IMR-90 (cell line): ENCODE data around the gene ADAMTSL4. TPM values are rescaled to one million over a fixed set of nuclear protein-coding genes. Genes with fewer than 3 reads are reported as not detected.

Experiments used
- ATAC-seq: fragments of 200-7000 bp; cut with Tn5 transposase; 2 replicates; pipeline ENCODE4 v1.9.1; 2020; ENCODE audit warnings: low read depth, mild to moderate bottlenecking, moderate library complexity
- BruUV-seq: library from RNA; stranded (reverse); fragments of 400-500 nt; replicated peaks from 2 replicates; lab custom pipeline; 2021; lab: Mats Ljungman, UMichigan
- CTCF ChIA-PET: fragments of 300-600 bp; formaldehyde crosslinking; extraction: SDS; loops from one replicate; lab custom pipeline; 2021; ENCODE audit warnings: antibody characterized with exemption; lab: Yijun Ruan, JAX
- POLR2A ChIA-PET: fragments of 300-600 bp; sonication (Branson Sonifier 250); formaldehyde crosslinking; loops from one replicate; lab custom pipeline; 2022; ENCODE audit warnings: antibody characterized with exemption; ENCODE audit not compliant: unreplicated experiment; lab: Charles Lee
- DNase-seq: peaks from one replicate; pipeline ENCODE4 v3.0.0; 2013
- H2AFZ ChIP-seq: replicated peaks from 2 replicates; pipeline ENCODE3; 2013; ENCODE audit warnings: low read length, mild to moderate bottlenecking; ENCODE audit not compliant: poor library complexity
- H2AK5ac ChIP-seq: 2 replicates; pipeline ENCODE4 v1.6.1; 2013; ENCODE audit warnings: low read depth, low read length, inconsistent platforms
- H2AK9ac ChIP-seq: replicated peaks from 2 replicates; pipeline ENCODE3; 2013; ENCODE audit warnings: mild to moderate bottlenecking, low read depth, low read length, moderate library complexity; ENCODE audit not compliant: poor library complexity
- H2BK120ac ChIP-seq: 2 replicates; pipeline ENCODE4 v1.6.1; 2013; ENCODE audit warnings: low read depth, low read length, inconsistent platforms
- H2BK15ac ChIP-seq: 3 replicates; pipeline ENCODE4 v1.6.1; 2013; ENCODE audit warnings: low read depth, low read length, inconsistent platforms
- H2BK20ac ChIP-seq: 2 replicates; pipeline ENCODE4 v1.6.1; 2013; ENCODE audit warnings: low read depth, mild to moderate bottlenecking, inconsistent platforms, low read length, moderate library complexity
- H2BK5ac ChIP-seq: 2 replicates; pipeline ENCODE4 v1.6.1; 2013; ENCODE audit warnings: mild to moderate bottlenecking, low read depth, low read length, inconsistent platforms; ENCODE audit not compliant: poor library complexity, severe bottlenecking
- H3K14ac ChIP-seq: replicated peaks from 2 replicates; pipeline ENCODE4 v1.6.1; 2013; ENCODE audit warnings: low read depth, low read length, inconsistent platforms
- H3K18ac ChIP-seq: 2 replicates; pipeline ENCODE4 v1.6.1; 2013; ENCODE audit warnings: low read depth, low read length, control low read depth
- H3K23ac ChIP-seq: 2 replicates; pipeline ENCODE4 v1.6.1; 2013; ENCODE audit warnings: low read depth, low read length, inconsistent platforms
- H3K27ac ChIP-seq: 2 replicates; pipeline ENCODE4 v1.5.1; 2013; ENCODE audit warnings: mild to moderate bottlenecking, control low read depth, low read length; ENCODE audit not compliant: insufficient read depth
- H3K27me3 ChIP-seq: 2 replicates; pipeline ENCODE4 v1.6.1; 2013; ENCODE audit warnings: low read length; ENCODE audit not compliant: control insufficient read depth, insufficient read depth
- H3K36me3 ChIP-seq: 2 replicates; pipeline ENCODE4 v1.6.1; 2013; ENCODE audit warnings: low read length, mixed read lengths; ENCODE audit not compliant: control insufficient read depth, insufficient read depth
- H3K4ac ChIP-seq: 2 replicates; pipeline ENCODE4 v1.6.1; 2013; ENCODE audit warnings: low read depth, low read length, inconsistent platforms
- H3K4me1 ChIP-seq: 2 replicates; pipeline ENCODE4 v1.6.1; 2013; ENCODE audit warnings: low read length, mixed read lengths; ENCODE audit not compliant: control insufficient read depth, insufficient read depth
- H3K4me2 ChIP-seq: 2 replicates; pipeline ENCODE4 v1.6.1; 2013; ENCODE audit warnings: low read depth, mild to moderate bottlenecking, control low read depth, low read length, moderate library complexity
- H3K4me3 ChIP-seq: 2 replicates; pipeline ENCODE4 v1.5.1; 2013; ENCODE audit warnings: low read depth, mild to moderate bottlenecking, control low read depth, low read length, moderate library complexity; ENCODE audit not compliant: insufficient read depth
- H3K56ac ChIP-seq: 2 replicates; pipeline ENCODE4 v1.6.1; 2013; ENCODE audit warnings: low read length, inconsistent platforms; ENCODE audit not compliant: insufficient read depth; ENCODE audit errors: extremely low read depth
- H3K79me1 ChIP-seq, 2 experiments: 2 replicates each; pipeline ENCODE4 v1.6.1; 2013; ENCODE audit warnings: low read length in 2 of 2, inconsistent platforms in 1 of 2, low read depth in 1 of 2
- H3K9ac ChIP-seq: 2 replicates; pipeline ENCODE4 v1.6.1; 2013; ENCODE audit warnings: low read depth, low read length, control low read depth
- H3K9me1 ChIP-seq: 2 replicates; pipeline ENCODE4 v1.6.1; 2013; ENCODE audit warnings: low read length, inconsistent platforms; ENCODE audit not compliant: insufficient read depth
- H3K9me3 ChIP-seq: 2 replicates; pipeline ENCODE4 v1.6.1; 2013; ENCODE audit warnings: low read length; ENCODE audit not compliant: control insufficient read depth, insufficient read depth
- H4K20me1 ChIP-seq: 2 replicates; pipeline ENCODE4 v1.6.1; 2013; ENCODE audit warnings: low read length, inconsistent platforms; ENCODE audit not compliant: insufficient read depth
- H4K5ac ChIP-seq: 2 replicates; pipeline ENCODE4 v1.6.1; 2013; ENCODE audit warnings: mild to moderate bottlenecking, low read depth, low read length, control low read depth
- H4K8ac ChIP-seq, 2 experiments: 2 replicates each; pipeline ENCODE4 v1.6.1; 2013; ENCODE audit warnings: low read depth in 2 of 2, low read length in 2 of 2, control low read depth in 1 of 2, inconsistent platforms in 1 of 2
- H4K91ac ChIP-seq: 2 replicates; pipeline ENCODE4 v1.6.1; 2013; ENCODE audit warnings: low read depth, low read length, inconsistent platforms; ENCODE audit not compliant: insufficient read depth
- CEBPB ChIP-seq: IDR thresholded peaks from 2 replicates; pipeline ENCODE4 v1.6.1; 2012; ENCODE audit warnings: low read depth, low read length, improper control_type of control experiment
- CTCF ChIP-seq: conservative IDR thresholded peaks from 2 replicates; pipeline ENCODE4 v1.5.1; 2012; ENCODE audit warnings: mild to moderate bottlenecking, low read depth, low read length, improper control_type of control experiment
- MAZ ChIP-seq: IDR thresholded peaks from 2 replicates; pipeline ENCODE4 v1.6.1; 2012; ENCODE audit warnings: low read depth, mild to moderate bottlenecking, low read length, improper control_type of control experiment, moderate library complexity, borderline replicate concordance
- POLR2A ChIP-seq: IDR thresholded peaks from 2 replicates; pipeline ENCODE4 v1.6.1; 2012; ENCODE audit warnings: mild to moderate bottlenecking, low read depth, low read length
- WGBS, 2 experiments: methylation state at CpG; one replicate each; pipeline versions ENCODE4 v1.1.5 to v1.1.7; 2013; ENCODE audit warnings: missing lambda C conversion rate in 2 of 2; ENCODE audit not compliant: insufficient read length in 1 of 2; ENCODE audit errors: extremely low coverage in 2 of 2; 5-methylcytosine and 5-hydroxymethylcytosine counted together
- dilution Hi-C: fragments of 300-500 bp; cut with HindIII; formaldehyde crosslinking; loops from one replicate; pipeline ENCODE4 v1.14.3; 2018; ENCODE audit warnings: low sequenced_read_pairs; ENCODE audit not compliant: unreplicated experiment
- in situ Hi-C: fragments of 300-500 bp; cut with MboI; formaldehyde crosslinking; loops from 3 replicates; pipeline ENCODE4 v1.14.3; 2019; ENCODE audit warnings: low sequenced_read_pairs, inconsistent platforms, mixed read lengths
- intact Hi-C: fragments of 100-400 bp; cut with micrococcal nuclease; formaldehyde crosslinking; loops from 2 replicates; pipeline ENCODE4 v1.10.0; 2022
- polyA plus RNA-seq, 3 experiments: library from polyadenylated mRNA; depleted of rRNA; stranded (reverse); fragments of >200 nt; gene quantifications; 2 replicates each; pipeline ENCODE4 v1.2.3, GENCODE V29; 2012; ENCODE audit warnings: low replicate concordance in 1 of 3
- total RNA-seq: library from RNA; depleted of rRNA; stranded (reverse); fragments of >200 nt; gene quantifications from 2 replicates; pipeline ENCODE4 v1.2.3, GENCODE V29; 2012

The ADAMTSL4 gene
- total and polyA plus RNA-seq, 2 of the 4 experiments (the other 2 are of a cell fraction): 0.54 to 12.2 TPM

DNA sequence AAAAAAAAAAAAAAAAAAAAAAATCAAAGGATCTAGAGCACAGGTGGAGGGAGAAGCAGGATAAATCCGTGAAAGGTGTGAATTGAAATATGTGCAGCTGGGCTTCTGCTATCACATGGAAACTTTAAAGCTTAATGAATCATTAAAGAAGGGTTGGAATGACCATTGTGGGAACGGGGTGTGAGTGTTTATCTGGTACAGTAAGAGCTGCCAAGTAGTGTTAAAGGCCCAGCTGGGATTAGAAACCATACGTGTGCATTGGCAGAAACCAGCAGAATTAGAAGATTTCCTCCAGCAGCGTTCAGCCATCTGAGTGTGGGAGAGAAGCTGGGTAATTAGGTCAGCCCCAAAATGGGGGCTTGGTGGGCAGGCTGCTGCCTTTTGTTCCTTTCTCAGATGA lies 20.2 kb upstream of the ADAMTSL4 start:
- Histone ChIP-seq H2BK120ac (peak overlapping the region; percentile 68), H3K27ac (peak overlapping the region; percentile 28), H2AK5ac (no peak overlapping the region), H3K18ac (peak overlapping the region; percentile 35; the same call in 1 of the 2 replicates), H4K5ac (peak overlapping the region; percentile 25; the same call in 1 of the 2 replicates), H2BK20ac (peak overlapping the region; percentile 57; the same call in 1 of the 2 replicates), H4K20me1 (no peaks in the 10 kb centered on the region), H3K9me3 (no peaks in the 10 kb centered on the region), H2AK9ac (no peak overlapping the region), H3K23ac (peak overlapping the region; percentile 73; the same call in 1 of the 2 replicates), H3K9ac (peak overlapping the region; percentile 2; the same call in 1 of the 2 replicates), H2BK5ac (peak overlapping the region; percentile 36), H3K14ac (peak overlapping the region; percentile 73; the same call in 1 of the 2 replicates), H4K91ac (no peak overlapping the region), H2AFZ (peak overlapping the region; percentile 64), H3K27me3 (no peaks in the 10 kb centered on the region), H3K4me1 (peaks cover 9% of the 10 kb centered on the region), H3K4me3 (no peak overlapping the region), H3K56ac (no peak overlapping the region), H3K79me1 (peaks cover 0 to 2% of the 10 kb centered on the region in 2 experiments; a peak in 1 of 4 replicates), H3K9me1 (no peaks in the 10 kb centered on the region), H3K36me3 (no peaks in the 10 kb centered on the region), H3K4ac (peak overlapping the region; percentile 52), H3K4me2 (peak overlapping the region; percentile 5; the same call in 1 of the 2 replicates), H4K8ac (peak overlapping the region in 1 of 2 experiments; percentile 69; a peak in 1 of 4 replicates), H2BK15ac (no peak overlapping the region; the same call in 2 of the 3 replicates)
- intact Hi-C loops (no loop called here), in situ Hi-C loops (no loop called here), dilution Hi-C loops (no loop called here)
- BruUV-seq: no TSS peak
- DNase-seq (peak; percentile 81), ATAC-seq (peak; percentile 16; the same call in 1 of the 2 replicates)
- TF ChIP-seq CTCF (no peak), CEBPB (no peak), POLR2A (no peak), MAZ (no peak)
- POLR2A ChIA-PET: no interaction called here
- CTCF ChIA-PET: interaction anchor here (0.9 to 1.5 kb wide), 3 partner anchors 13 to 19 kb away, joined by 4 to 5 read pairs (median 4); partner anchors contain the start of gene FALEC
- 6% methylated on average over 3 of the region's 4 CpGs; no CpG with 5 or more reads in 1 of the 2 experiments for WGBS, 2 experiments
